ENCODE results near the gene DNAJC16.

Gene DNAJC16

GRCh38 chr1:15622712-15623373 lies 96.2 kb downstream of the DNAJC16 start:
- Mint-ChIP-seq H3K4me3 (no peak overlapping the region), H3K9me3 (no peaks in the 10 kb centered on the region), H3K27ac (no peak overlapping the region), H3K27me3 (no peaks in the 10 kb centered on the region), H3K36me3 (peaks cover 33% of the 10 kb centered on the region), H3K4me1 (peaks cover 56% of the 10 kb centered on the region)
- CTCF ChIA-PET, result no interaction called here
- no peak for DNase-seq

- Mint-ChIP-seq H3K36me3 (peaks cover 35% of the 10 kb centered on the region), H3K4me1 (peaks cover 53% of the 10 kb centered on the region), H3K9me3 (no peaks in the 10 kb centered on the region), H3K27ac (no peak overlapping the region), H3K4me3 (no peak overlapping the region), H3K27me3 (no peaks in the 10 kb centered on the region)
- DNase-seq, result no peak
- CTCF ChIA-PET, result no interaction called here
These were observed 96.8 kb downstream of the DNAJC16 start for GRCh38 chr1:15623435-15623834.

- peaks cover 34% of the 10 kb centered on the region for H3K36me3 Mint-ChIP-seq
- peaks cover 45% of the 10 kb centered on the region for H3K4me1 Mint-ChIP-seq
- DNase-seq, result no peak
- H3K27ac Mint-ChIP-seq, result no peak overlapping the region
- H3K9me3 Mint-ChIP-seq, result no peaks in the 10 kb centered on the region
- H3K27me3 Mint-ChIP-seq, result no peaks in the 10 kb centered on the region
- no peak overlapping the region for H3K4me3 Mint-ChIP-seq
- CTCF ChIA-PET, result no interaction called here
These were observed 97.6 kb downstream of the DNAJC16 start for GRCh38 chr1:15624133-15624714.

- CTCF ChIA-PET, result no interaction called here
- Mint-ChIP-seq H3K36me3 (peaks cover 38% of the 10 kb centered on the region), H3K4me3 (no peak overlapping the region), H3K27me3 (no peaks in the 10 kb centered on the region), H3K4me1 (peaks cover 35% of the 10 kb centered on the region), H3K27ac (no peak overlapping the region), H3K9me3 (no peaks in the 10 kb centered on the region)
- DNase-seq, result no peak
These were observed 98.6 kb downstream of the DNAJC16 start for GRCh38 chr1:15625056-15625917.

Data from activated naive CD4-positive, alpha-beta T cell treated with anti-CD3 and anti-CD28 coated beads, Interleukin-2, amount 10 ng/mL, durations not matched to agents 7 days and 5 days (primary cell).